ENCODE results near the gene FCSK. TPM values are rescaled to one million over a fixed set of nuclear protein-coding genes. Genes with fewer than 3 reads are reported as not detected.

The FCSK gene
- polyA plus RNA-seq, 1 donor from 2014 or later, result 10.7 TPM

DNA sequence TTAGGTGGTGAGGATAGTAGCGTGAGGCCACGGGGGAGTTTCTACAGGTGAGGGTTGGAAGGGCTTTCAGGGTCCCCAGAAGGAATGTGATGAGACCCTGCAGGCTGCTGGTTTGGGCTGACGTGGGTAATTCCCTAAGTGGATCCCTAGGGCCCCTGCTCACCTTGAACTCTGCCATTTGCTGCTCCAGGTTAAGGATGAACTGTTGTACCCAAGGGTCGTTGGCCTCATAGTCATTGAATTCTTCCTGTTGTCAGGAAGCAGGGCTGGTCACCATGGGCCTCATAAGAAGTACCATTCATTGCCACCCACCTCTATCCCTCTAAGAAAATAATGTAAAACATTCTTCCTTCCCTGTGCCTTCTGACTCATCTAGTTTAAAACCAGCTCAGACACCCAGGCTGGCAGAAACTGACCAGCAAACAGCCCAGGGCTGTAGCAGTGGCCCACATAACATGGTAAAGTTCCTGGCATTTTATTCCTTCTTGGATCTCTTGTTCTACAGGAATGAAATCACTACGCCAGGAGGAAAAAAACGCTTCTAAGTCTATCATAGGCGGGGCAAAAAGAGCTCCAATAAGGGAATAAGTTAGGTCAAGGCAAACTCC lies 27.6 kb downstream of the FCSK start:
- H3K4me2 ChIP-seq (ENCODE audit: low read length), result no peak overlapping the region

DNA sequence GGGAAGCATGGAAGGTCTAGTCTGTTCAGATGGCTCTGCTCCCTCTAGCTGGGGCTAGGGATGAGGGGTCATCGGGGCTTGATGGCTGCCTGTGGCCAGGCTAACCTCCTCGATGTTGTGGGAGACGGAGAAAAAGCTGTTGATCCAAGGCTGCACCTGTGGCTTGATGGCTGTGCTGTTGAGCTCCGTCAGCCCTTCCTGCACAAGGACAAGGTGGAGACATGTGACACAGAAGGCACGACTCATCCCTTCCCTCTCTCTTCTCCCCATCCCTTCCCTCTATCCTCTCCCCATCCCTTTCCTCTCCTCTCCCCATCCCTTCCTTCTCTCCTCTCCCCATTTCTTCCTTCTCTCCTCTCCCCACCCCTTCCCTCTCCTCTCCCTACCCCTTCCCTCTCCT lies 28.2 kb downstream of the FCSK start:
- H2AFZ ChIP-seq (ENCODE audit: low read depth, low read length), result no peak overlapping the region
- H4K20me1 ChIP-seq (ENCODE audit: insufficient read depth), result no peaks in the 10 kb centered on the region
- H3K4me3 ChIP-seq (ENCODE audit: low read length), result no peak overlapping the region
- H3K9me3 ChIP-seq (ENCODE audit: low read length), result no peaks in the 10 kb centered on the region
- H3K79me2 ChIP-seq (replicated peaks; ENCODE audit: insufficient read depth, low read length), result no peaks in the 10 kb centered on the region
- peaks cover 6% of the 10 kb centered on the region for H3K36me3 ChIP-seq (ENCODE audit: insufficient read depth, low read length)
- no peak overlapping the region for H3K27ac ChIP-seq (ENCODE audit: low read length)
- no peaks in the 10 kb centered on the region for H3K9me2 ChIP-seq (ENCODE audit: insufficient read depth, low read length)
- no peaks in the 10 kb centered on the region for H3F3A ChIP-seq (ENCODE audit: insufficient read depth, low read length, poor library complexity, severe bottlenecking)
- no peak overlapping the region for H3K4me2 ChIP-seq (ENCODE audit: low read length)
- no peaks in the 10 kb centered on the region for H3K27me3 ChIP-seq (ENCODE audit: insufficient read depth, low read depth, low read length)
- H3K9ac ChIP-seq (ENCODE audit: low read length), result no peak overlapping the region
- TF ChIP-seq RAD21 (conservative IDR thresholded peaks at IDR 0.05) (no peak), SMC3 (conservative IDR thresholded peaks at IDR 0.05; ENCODE audit: poor library complexity) (no peak), POLR2AphosphoS5 (IDR thresholded peaks at IDR 0.05) (no peak), TAF1 (IDR thresholded peaks at IDR 0.05; ENCODE audit: low read depth) (no peak), EZH2 (IDR thresholded peaks at IDR 0.05; ENCODE audit: borderline replicate concordance, insufficient read depth, low read length, poor library complexity, severe bottlenecking) (no peak), EP300 (conservative IDR thresholded peaks at IDR 0.05; ENCODE audit: poor library complexity, severe bottlenecking) (no peak), CTCF (IDR thresholded peaks at IDR 0.05; ENCODE audit: poor library complexity, severe bottlenecking) (no peak), MXI1 (conservative IDR thresholded peaks at IDR 0.05; ENCODE audit: poor library complexity, severe bottlenecking) (no peak)
- TF ChIP-seq, protein P1, sequence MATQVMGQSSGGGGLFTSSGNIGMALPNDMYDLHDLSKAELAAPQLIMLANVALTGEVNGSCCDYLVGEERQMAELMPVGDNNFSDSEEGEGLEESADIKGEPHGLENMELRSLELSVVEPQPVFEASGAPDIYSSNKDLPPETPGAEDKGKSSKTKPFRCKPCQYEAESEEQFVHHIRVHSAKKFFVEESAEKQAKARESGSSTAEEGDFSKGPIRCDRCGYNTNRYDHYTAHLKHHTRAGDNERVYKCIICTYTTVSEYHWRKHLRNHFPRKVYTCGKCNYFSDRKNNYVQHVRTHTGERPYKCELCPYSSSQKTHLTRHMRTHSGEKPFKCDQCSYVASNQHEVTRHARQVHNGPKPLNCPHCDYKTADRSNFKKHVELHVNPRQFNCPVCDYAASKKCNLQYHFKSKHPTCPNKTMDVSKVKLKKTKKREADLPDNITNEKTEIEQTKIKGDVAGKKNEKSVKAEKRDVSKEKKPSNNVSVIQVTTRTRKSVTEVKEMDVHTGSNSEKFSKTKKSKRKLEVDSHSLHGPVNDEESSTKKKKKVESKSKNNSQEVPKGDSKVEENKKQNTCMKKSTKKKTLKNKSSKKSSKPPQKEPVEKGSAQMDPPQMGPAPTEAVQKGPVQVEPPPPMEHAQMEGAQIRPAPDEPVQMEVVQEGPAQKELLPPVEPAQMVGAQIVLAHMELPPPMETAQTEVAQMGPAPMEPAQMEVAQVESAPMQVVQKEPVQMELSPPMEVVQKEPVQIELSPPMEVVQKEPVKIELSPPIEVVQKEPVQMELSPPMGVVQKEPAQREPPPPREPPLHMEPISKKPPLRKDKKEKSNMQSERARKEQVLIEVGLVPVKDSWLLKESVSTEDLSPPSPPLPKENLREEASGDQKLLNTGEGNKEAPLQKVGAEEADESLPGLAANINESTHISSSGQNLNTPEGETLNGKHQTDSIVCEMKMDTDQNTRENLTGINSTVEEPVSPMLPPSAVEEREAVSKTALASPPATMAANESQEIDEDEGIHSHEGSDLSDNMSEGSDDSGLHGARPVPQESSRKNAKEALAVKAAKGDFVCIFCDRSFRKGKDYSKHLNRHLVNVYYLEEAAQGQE (IDR thresholded peaks at IDR 0.05; ENCODE audit: borderline replicate concordance), result no peak

More for the DNA sequence above, 27.6 kb downstream of the FCSK start:
- Histone ChIP-seq H3K4me3 (ENCODE audit: low read length) (no peak overlapping the region), H3K79me2 (replicated peaks; ENCODE audit: insufficient read depth, low read length) (no peaks in the 10 kb centered on the region), H3K27ac (ENCODE audit: low read length) (no peak overlapping the region), H3K27me3 (ENCODE audit: insufficient read depth, low read depth, low read length) (no peaks in the 10 kb centered on the region), H2AFZ (ENCODE audit: low read depth, low read length) (no peak overlapping the region), H4K20me1 (ENCODE audit: insufficient read depth) (no peaks in the 10 kb centered on the region), H3K9ac (ENCODE audit: low read length) (no peak overlapping the region), H3F3A (ENCODE audit: insufficient read depth, low read length, poor library complexity, severe bottlenecking) (no peaks in the 10 kb centered on the region), H3K9me3 (ENCODE audit: low read length) (no peaks in the 10 kb centered on the region), H3K9me2 (ENCODE audit: insufficient read depth, low read length) (no peaks in the 10 kb centered on the region), H3K36me3 (ENCODE audit: insufficient read depth, low read length) (peaks cover 6% of the 10 kb centered on the region)
- TF ChIP-seq EZH2 (IDR thresholded peaks at IDR 0.05; ENCODE audit: borderline replicate concordance, insufficient read depth, low read length, poor library complexity, severe bottlenecking), result no peak
- TF ChIP-seq RAD21 (conservative IDR thresholded peaks at IDR 0.05), result no peak
- TF ChIP-seq TAF1 (IDR thresholded peaks at IDR 0.05; ENCODE audit: low read depth), result no peak
- TF ChIP-seq SMC3 (conservative IDR thresholded peaks at IDR 0.05; ENCODE audit: poor library complexity), result no peak
